ENCODE results near the gene FNDC8.
"Not testable (repeated sequence)": the region's sequence is repeated elsewhere in the genome, so short reads cannot be mapped to it uniquely, and the experiment has no call there.

FNDC8 gene

DNA sequence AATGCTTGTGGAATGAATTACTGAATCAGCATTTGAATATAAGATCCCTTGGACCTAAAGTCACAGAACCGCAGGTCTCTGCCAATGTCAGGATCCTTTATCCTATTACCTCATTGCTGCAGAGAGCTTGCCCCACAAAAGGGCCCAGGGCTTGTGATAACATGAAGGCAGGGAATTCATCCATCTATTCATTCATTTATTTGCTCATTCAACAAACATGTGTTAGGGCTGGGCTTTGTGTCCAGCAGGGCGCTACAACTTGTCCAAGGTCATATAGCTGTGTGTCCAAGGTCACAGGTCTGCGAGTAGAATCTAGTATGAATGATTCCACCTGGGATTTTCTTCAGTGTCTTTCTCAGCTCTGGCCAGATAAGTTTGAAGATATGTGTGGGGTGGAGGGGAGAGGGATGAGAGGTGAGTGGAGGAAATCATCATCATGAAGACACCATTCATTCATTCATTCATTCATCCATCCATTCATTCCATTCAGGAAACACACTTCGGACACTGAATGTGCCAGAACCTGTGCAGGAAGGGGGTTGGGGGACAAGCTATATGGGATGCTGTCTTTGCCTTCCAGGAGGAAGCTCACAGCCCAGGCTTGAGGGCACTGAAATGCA, 24.9 kb downstream of the FNDC8 start:
- no peak for DNase-seq

- no peak for DNase-seq
These were observed 26.0 kb downstream of the FNDC8 start, which contains the start of gene UNC45B for GRCh38 chr17:35147375-35147905. TSS of gene UNC45B (plus strand) at chr17:35147817. CDS start at chr17:35148264, 447 bp downstream.

DNA sequence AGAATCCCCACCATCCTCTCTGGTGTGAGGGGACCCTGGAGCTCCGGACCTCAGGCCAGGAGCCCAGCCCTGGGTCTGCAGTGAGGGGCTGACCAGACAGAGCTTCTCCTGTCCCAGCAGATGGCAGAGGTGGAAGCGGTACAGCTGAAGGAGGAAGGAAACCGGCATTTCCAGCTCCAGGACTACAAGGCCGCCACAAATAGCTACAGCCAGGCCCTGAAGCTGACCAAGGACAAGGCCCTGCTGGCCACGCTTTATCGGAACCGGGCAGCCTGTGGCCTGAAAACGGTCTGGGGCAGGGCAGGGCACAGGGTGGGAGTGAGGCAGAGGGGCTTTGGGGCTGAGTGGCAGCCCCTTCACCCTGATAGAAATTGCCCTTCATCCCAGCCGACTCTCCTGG, 26.7 kb downstream of the FNDC8 start:
- DNase-seq, result no peak

DNA sequence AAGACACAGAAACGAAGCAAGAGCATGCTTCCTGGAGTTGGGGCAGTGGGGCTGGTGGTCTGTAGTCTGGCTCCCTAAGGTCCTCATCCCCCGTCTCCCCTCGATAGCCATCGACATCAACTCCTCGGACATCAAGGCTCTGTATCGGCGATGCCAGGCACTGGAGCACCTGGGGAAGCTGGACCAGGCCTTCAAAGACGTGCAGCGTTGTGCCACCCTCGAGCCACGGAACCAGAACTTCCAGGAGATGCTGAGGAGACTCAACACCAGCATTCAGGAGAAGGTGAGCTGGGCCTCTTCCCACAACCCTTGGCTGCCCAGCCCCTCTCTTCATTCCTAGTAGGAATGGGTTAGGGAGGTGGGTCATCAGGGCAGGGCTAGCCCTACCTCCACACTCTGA, 28.5 kb downstream of the FNDC8 start:
- no peak for DNase-seq

DNA sequence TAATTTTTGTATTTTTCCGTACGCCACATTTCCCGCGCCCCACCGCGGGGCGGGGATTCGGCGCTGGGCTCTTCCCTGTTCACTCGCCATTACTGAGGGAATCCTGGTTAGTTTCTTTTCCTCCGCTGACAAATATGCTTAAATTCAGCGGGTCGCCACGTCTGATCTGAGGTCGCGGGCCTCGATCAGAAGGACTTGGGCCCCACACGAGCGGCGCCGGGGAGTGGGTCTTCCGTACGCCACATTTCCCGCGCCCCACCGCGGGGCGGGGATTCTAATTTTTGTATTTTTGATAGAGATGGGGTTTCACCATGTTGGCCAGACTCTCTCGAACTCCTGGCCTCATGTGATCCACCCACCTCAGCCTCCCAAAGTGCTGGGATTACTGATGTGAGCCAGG, 29.7 kb downstream of the FNDC8 start:
- DNase-seq, result not testable (repeated sequence)

GRCh38 chr17:35152421-35153140, 31.2 kb downstream of the FNDC8 start:
- no peak for DNase-seq

GRCh38 chr17:35154196-35155165, 33.1 kb downstream of the FNDC8 start:
- no peak for DNase-seq

DNA sequence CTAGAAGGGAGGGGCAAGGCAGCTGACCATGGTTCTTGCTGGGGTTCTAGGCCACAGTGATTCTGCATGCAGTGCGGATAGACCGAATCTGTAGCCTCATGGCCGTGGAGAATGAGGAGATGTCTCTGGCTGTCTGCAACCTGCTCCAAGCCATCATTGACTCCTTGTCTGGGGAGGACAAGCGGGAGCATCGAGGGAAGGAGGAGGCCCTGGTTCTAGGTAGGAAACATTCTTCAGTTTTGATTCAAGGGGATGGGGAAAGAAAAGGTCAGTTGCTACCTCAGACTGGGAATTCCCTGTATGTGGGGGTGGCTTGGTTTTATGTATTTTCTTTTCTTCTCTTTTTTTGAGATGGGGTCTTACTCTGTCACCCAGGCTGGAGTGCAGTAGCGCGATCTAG, 33.8 kb downstream of the FNDC8 start:
- DNase-seq, result no peak

DNA sequence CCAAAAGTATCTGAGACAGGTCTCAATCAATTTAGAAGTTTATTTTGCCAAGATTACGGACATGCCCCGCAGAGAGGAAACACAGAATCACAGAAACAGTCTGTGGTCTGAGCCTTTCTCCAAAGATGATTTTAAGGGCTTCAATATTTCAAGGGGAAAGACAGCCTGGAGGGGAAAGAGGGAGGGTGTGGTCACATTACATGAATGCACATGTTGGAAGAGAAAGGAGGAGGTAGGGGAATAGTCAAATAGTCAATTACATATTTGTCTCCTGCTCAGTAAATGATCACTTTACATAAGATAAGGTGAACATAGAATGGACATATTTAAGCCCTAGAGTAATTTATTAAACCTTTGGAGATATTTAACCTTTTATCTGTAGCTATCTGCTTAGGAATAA, 38.5 kb downstream of the FNDC8 start:
- no peak for DNase-seq

- no peak for DNase-seq
These were observed 39.2 kb downstream of the FNDC8 start for GRCh38 chr17:35160354-35161201.

DNA sequence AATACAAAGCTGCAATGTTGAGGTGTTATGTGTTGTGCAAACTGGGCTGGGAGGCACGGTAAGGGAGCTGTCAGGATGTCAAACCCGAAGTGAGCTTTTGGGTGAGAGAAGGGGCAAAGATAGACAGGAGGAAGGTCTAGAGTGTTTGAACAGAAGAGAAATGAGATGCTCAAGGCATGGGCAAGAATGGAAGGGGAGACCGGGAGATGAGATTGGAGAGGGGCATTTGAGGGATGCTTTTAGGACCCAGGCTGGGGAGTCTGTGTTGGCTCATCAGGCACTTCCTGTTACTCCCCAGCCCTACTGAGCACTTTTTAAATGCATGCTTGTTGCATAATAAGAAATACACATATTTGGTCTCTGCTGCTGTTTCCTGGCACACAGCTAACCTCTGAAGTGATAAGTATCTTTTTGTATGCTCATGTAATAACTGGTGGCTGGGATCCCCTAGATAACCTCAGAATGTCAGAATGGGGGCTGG, 39.9 kb downstream of the FNDC8 start:
- no peak for DNase-seq

DNA sequence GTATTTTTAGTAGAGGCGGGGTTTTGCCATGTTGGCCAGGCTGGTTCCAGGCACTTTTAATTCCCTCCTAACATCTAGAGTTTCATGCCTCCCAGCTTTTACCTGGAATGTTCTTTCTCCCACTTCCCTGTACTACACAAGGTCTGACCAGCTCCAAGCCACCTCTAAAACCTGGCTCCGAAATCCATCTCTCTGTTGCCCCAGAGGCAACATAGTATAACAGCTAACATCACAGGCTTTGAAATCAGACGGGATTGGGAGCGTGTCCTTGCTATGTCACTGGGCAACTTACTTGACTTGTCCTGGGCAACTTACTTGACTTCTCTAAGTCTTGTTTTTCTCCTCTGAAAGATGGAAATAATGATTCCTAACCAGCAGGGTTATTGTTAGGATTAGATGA, 41.3 kb downstream of the FNDC8 start:
- DNase-seq, result no peak

GRCh38 chr17:35163886-35164285, 42.5 kb downstream of the FNDC8 start:
- no peak for DNase-seq

DNA sequence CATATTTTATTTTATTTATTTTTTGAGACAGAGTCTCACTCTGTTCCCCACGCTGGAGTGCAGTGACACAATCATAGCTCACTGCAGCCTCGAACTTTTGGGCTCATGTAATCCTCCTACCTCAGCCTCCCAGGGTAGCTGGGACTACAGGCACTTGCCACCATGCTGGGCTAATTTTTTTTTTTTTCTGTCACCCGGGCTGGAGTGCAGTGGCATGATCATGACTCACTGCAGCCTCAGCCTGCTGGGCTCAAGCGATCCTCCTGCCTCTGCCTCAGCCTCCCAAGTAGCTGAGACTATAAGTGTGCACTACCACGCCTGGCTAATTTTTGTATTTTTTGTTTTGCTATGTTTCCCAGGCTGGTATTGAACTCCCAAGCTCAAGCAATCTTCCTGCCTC, 43.3 kb downstream of the FNDC8 start:
- no peak for DNase-seq

DNA sequence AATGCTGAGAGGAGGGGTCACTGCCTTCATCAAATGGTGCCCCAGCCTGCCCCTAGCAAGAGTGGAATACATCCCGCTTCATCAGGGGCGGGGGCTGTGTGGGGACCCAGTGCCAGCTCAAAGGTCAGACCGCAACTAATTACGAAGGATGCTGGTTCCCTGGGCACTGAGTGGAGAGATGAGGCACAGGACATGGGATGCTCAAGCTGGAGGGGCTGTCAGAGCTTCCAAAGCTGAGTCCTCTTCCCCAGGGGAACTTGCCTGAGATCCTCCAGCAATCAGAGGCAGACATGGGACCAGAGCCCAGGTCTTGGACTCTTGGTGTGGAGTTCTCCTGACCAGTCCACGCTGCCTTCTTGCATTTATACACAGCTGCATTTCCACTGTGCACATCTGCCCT, 45.1 kb downstream of the FNDC8 start:
- no peak for DNase-seq

GRCh38 chr17:35167046-35167445, 45.6 kb downstream of the FNDC8 start:
- no peak for DNase-seq

- DNase-seq, result no peak
These were observed 46.3 kb downstream of the FNDC8 start for GRCh38 chr17:35167666-35168065.

GRCh38 chr17:35169835-35170363, 48.5 kb downstream of the FNDC8 start:
- DNase-seq, result no peak

DNA sequence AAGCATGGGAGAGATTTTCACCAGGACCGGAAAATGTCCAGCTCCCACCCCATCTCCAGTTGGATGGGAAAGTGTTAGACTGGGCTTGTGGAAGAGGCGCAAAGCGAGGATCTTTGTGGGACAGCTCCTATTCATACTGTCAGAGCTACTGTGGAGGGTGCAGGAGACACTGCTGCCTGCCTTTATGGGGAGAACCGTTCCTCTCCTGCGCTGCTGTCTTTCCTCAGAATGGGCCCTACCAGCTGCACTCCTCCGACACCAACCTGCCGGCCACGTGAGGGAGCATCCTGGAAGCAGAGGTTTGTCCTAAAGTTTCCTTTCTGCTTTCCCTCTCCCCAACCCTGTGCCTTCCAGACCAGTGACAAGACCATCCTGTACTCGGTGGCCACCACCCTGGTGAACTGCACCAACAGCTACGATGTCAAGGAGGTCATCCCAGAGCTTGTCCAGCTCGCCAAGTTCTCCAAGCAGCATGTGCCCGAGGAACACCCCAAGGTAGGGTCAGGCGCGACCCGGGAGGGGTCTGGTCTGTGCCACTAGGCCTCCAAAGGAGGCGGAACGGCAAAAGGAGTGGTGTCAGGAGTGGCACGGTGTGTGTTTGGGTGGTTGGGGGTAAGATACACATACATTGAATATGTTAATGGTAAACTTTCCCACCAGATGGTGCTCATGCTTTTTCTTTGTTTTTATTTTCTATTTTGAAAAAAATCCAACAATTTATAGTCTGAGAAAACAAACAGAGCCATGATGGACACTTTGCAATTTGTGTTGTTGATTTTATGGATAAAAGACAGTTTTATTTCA, 49.8 kb downstream of the FNDC8 start:
- DNase-seq, result no peak

GRCh38 chr17:35171834-35172233, 50.4 kb downstream of the FNDC8 start:
- no peak for DNase-seq

GRCh38 chr17:35172321-35172720, 50.9 kb downstream of the FNDC8 start:
- not testable (repeated sequence) for DNase-seq

Data from NCI-H82 (cell line).